CD4-positive, alpha-beta T cell treated with Interleukin-15 for 4 hours (primary cell): ENCODE data around the gene LRRK2.
"Not testable (repeated sequence)": the region's sequence is repeated elsewhere in the genome, so short reads cannot be mapped to it uniquely, and the experiment has no call there.

ENCODE experiments used
- DNase-seq: peaks from one replicate; pipeline ENCODE4 v3.0.0-alpha.2; 2020; ENCODE audit warnings: low spot score

LRRK2 gene

GRCh38 chr12:40224439-40225291, at the start of gene LRRK2:
Gene LRRK2, plus strand, starts transcription at chr12:40224997. Its CDS starts 135 bp downstream, at chr12:40225132.
- peak; percentile 32 for DNase-seq

- no peak for DNase-seq
These were observed 49.8 kb upstream of the LRRK2 start for GRCh38 chr12:40175045-40175444.

GRCh38 chr12:40175489-40175888, 49.3 kb upstream of the LRRK2 start:
- DNase-seq, result no peak

- no peak for DNase-seq
These were observed 46.1 kb upstream of the LRRK2 start for GRCh38 chr12:40178701-40179100.

- no peak for DNase-seq
These were observed 43.3 kb upstream of the LRRK2 start for GRCh38 chr12:40181490-40181889.

- no peak for DNase-seq
These were observed 41.1 kb upstream of the LRRK2 start for GRCh38 chr12:40183715-40184114.

- no peak for DNase-seq
These were observed 40.1 kb upstream of the LRRK2 start for GRCh38 chr12:40184493-40185302.

GRCh38 chr12:40185303-40185693, 39.5 kb upstream of the LRRK2 start:
- DNase-seq, result no peak

GRCh38 chr12:40188558-40189320, 36.1 kb upstream of the LRRK2 start:
- no peak for DNase-seq

GRCh38 chr12:40192704-40193255, 32.0 kb upstream of the LRRK2 start:
- no peak for DNase-seq

GRCh38 chr12:40194846-40195245, 30.0 kb upstream of the LRRK2 start:
- DNase-seq, result no peak

GRCh38 chr12:40197590-40197989, 27.2 kb upstream of the LRRK2 start:
- DNase-seq, result no peak

GRCh38 chr12:40198601-40199000, 26.2 kb upstream of the LRRK2 start:
- no peak for DNase-seq

- no peak for DNase-seq
These were observed 22.4 kb upstream of the LRRK2 start for GRCh38 chr12:40202095-40203059.

GRCh38 chr12:40203060-40203430, 21.8 kb upstream of the LRRK2 start:
- no peak for DNase-seq

- no peak for DNase-seq
These were observed 20.5 kb upstream of the LRRK2 start for GRCh38 chr12:40204337-40204736.

GRCh38 chr12:40207551-40207950, 17.2 kb upstream of the LRRK2 start:
- DNase-seq, result no peak

- no peak for DNase-seq
These were observed 15.9 kb upstream of the LRRK2 start for GRCh38 chr12:40208707-40209446.

- DNase-seq, result no peak
These were observed 14.9 kb upstream of the LRRK2 start for GRCh38 chr12:40209886-40210285.

GRCh38 chr12:40211186-40211585, 13.6 kb upstream of the LRRK2 start:
- DNase-seq, result not testable (repeated sequence)
